K562 (cell line): Measurements from ENCODE around the gene TREM1. TPM values are rescaled to one million over a fixed set of nuclear protein-coding genes. Genes with fewer than 3 reads are reported as not detected.
A peak's percentile ranks its signal among the peaks of the same experiment; 100 is the strongest.

Experiments
- CHD1 ChIP-seq: fragments of 200-600 bp; sonication (generic); IDR thresholded peaks from one replicate; pipeline ENCODE4 v1.6.1; 2012; ENCODE audit warnings: mild to moderate bottlenecking, moderate library complexity, low read length, inconsistent platforms
- CHD4 ChIP-seq: fragments of 200-600 bp; sonication (generic); IDR thresholded peaks from 3 replicates; pipeline ENCODE4 v1.6.1; 2012; ENCODE audit warnings: low read depth, mild to moderate bottlenecking, mixed read lengths, low read length, inconsistent platforms; ENCODE audit not compliant: insufficient read depth, insufficient replicate concordance, poor library complexity, severe bottlenecking
- COPS2 ChIP-seq: fragments of 450-650 bp; conservative IDR thresholded peaks from 2 replicates; pipeline ENCODE4 v1.6.1; 2016; ENCODE audit warnings: mild to moderate bottlenecking, moderate library complexity
- ERF ChIP-seq: fragments of 450-650 bp; formaldehyde crosslinking; IDR thresholded peaks from 2 replicates; pipeline ENCODE4 v1.4.0; 2020; ENCODE audit warnings: mild to moderate bottlenecking, mixed read lengths
- NCOA1 ChIP-seq: fragments of 450-650 bp; IDR thresholded peaks from 2 replicates; pipeline ENCODE4 v1.6.1; 2016; ENCODE audit warnings: low read depth
- NCOR1 ChIP-seq: fragments of 450-650 bp; IDR thresholded peaks from 2 replicates; pipeline ENCODE4 v1.6.1; 2016; ENCODE audit warnings: mild to moderate bottlenecking, moderate library complexity
- NFIX ChIP-seq: fragments of 250-450 bp; sonication (Bioruptor Pico); IDR thresholded peaks from 2 replicates; pipeline ENCODE4 v1.4.0; 2020; ENCODE audit warnings: low read depth, mild to moderate bottlenecking, moderate library complexity
- NFYB ChIP-seq: IDR thresholded peaks from 2 replicates; pipeline ENCODE4 v1.6.1; 2011; ENCODE audit warnings: mild to moderate bottlenecking, moderate library complexity; ENCODE audit not compliant: insufficient read length; ENCODE audit errors: extremely low read depth
- POLR2B ChIP-seq: fragments of 450-650 bp; IDR thresholded peaks from 2 replicates; pipeline ENCODE4 v1.6.1; 2018; ENCODE audit warnings: low read depth; ENCODE audit not compliant: partially characterized antibody
- POLR2G ChIP-seq: fragments of 200-400 bp; formaldehyde crosslinking; IDR thresholded peaks from 2 replicates; pipeline ENCODE4 v1.6.1; 2017; ENCODE audit warnings: low read depth, mild to moderate bottlenecking, antibody characterized with exemption, low read length, moderate library complexity
- U2AF2 ChIP-seq: fragments of 200-400 bp; formaldehyde crosslinking; optimal IDR thresholded peaks from 2 replicates; pipeline ENCODE3; 2017; ENCODE audit warnings: low read depth, mild to moderate bottlenecking, low read length
- ZNF140 ChIP-seq: fragments of 250-450 bp; sonication (Bioruptor Pico); IDR thresholded peaks from 2 replicates; pipeline ENCODE4 v1.8.0; 2021; ENCODE audit warnings: moderate library complexity, mild to moderate bottlenecking, inconsistent platforms
- ZNF668 ChIP-seq: fragments of 250-450 bp; sonication (Bioruptor Pico); IDR thresholded peaks from 2 replicates; pipeline ENCODE4 v1.8.0; 2022; ENCODE audit warnings: mild to moderate bottlenecking, inconsistent platforms
- polyA plus RNA-seq, 8 experiments: library from polyadenylated mRNA; depleted of rRNA in 4 of 8; stranded (reverse) in 5 of 8; unstranded in 3 of 8; fragments of >200 nt; fragmentation: Nextera tagmentation in 2 of 8; fragmentation: Illumina TruSeq in 1 of 8; extraction: Ambion mirVana in 2 of 8; extraction: Trizol in 1 of 8; gene quantifications; 2 replicates each; pipeline versions ENCODE4 v1.2.1 to v1.2.3, GENCODE V29; 2011 to 2014; ENCODE audit warnings: inconsistent platforms in 1 of 8, missing spikeins in 1 of 8
- total RNA-seq, 7 experiments: library from RNA; depleted of rRNA in 6 of 7; stranded (reverse); fragments of >200 nt in 6 of 7; fragmentation: Illumina TruSeq in 2 of 7; extraction: Trizol in 2 of 7; gene quantifications; 2 replicates each; pipeline versions ENCODE4 v1.2.1 to v1.2.3, GENCODE V29; 2011 to 2021; ENCODE audit warnings: low replicate concordance in 1 of 7
- TF ChIP-seq, protein P1 (sequence below): sonication (generic); formaldehyde crosslinking; IDR thresholded peaks from 2 replicates; pipeline ENCODE4 v1.8.1; 2023; ENCODE audit warnings: missing genetic modification reagents, mild to moderate bottlenecking, borderline replicate concordance
- TF ChIP-seq, protein P2 (sequence below): sonication (generic); formaldehyde crosslinking; IDR thresholded peaks from 2 replicates; pipeline ENCODE4 v1.8.0; 2023; ENCODE audit warnings: missing genetic modification reagents, mild to moderate bottlenecking, borderline replicate concordance
- TF ChIP-seq, protein P3 (sequence below): sonication (generic); formaldehyde crosslinking; IDR thresholded peaks from 2 replicates; pipeline ENCODE4 v1.5.0; 2020; ENCODE audit warnings: missing genetic modification reagents

TREM1 gene
- total and polyA plus RNA-seq, 9 of the 15 experiments (the other 6 are each of a cell fraction or from before 2014, with no cell fraction given): not detected

- TF ChIP-seq, protein P1, sequence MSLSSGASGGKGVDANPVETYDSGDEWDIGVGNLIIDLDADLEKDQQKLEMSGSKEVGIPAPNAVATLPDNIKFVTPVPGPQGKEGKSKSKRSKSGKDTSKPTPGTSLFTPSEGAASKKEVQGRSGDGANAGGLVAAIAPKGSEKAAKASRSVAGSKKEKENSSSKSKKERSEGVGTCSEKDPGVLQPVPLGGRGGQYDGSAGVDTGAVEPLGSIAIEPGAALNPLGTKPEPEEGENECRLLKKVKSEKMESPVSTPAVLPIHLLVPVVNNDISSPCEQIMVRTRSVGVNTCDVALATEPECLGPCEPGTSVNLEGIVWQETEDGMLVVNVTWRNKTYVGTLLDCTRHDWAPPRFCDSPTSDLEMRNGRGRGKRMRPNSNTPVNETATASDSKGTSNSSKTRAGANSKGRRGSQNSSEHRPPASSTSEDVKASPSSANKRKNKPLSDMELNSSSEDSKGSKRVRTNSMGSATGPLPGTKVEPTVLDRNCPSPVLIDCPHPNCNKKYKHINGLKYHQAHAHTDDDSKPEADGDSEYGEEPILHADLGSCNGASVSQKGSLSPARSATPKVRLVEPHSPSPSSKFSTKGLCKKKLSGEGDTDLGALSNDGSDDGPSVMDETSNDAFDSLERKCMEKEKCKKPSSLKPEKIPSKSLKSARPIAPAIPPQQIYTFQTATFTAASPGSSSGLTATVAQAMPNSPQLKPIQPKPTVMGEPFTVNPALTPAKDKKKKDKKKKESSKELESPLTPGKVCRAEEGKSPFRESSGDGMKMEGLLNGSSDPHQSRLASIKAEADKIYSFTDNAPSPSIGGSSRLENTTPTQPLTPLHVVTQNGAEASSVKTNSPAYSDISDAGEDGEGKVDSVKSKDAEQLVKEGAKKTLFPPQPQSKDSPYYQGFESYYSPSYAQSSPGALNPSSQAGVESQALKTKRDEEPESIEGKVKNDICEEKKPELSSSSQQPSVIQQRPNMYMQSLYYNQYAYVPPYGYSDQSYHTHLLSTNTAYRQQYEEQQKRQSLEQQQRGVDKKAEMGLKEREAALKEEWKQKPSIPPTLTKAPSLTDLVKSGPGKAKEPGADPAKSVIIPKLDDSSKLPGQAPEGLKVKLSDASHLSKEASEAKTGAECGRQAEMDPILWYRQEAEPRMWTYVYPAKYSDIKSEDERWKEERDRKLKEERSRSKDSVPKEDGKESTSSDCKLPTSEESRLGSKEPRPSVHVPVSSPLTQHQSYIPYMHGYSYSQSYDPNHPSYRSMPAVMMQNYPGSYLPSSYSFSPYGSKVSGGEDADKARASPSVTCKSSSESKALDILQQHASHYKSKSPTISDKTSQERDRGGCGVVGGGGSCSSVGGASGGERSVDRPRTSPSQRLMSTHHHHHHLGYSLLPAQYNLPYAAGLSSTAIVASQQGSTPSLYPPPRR: no peak
- TF ChIP-seq, protein P2, sequence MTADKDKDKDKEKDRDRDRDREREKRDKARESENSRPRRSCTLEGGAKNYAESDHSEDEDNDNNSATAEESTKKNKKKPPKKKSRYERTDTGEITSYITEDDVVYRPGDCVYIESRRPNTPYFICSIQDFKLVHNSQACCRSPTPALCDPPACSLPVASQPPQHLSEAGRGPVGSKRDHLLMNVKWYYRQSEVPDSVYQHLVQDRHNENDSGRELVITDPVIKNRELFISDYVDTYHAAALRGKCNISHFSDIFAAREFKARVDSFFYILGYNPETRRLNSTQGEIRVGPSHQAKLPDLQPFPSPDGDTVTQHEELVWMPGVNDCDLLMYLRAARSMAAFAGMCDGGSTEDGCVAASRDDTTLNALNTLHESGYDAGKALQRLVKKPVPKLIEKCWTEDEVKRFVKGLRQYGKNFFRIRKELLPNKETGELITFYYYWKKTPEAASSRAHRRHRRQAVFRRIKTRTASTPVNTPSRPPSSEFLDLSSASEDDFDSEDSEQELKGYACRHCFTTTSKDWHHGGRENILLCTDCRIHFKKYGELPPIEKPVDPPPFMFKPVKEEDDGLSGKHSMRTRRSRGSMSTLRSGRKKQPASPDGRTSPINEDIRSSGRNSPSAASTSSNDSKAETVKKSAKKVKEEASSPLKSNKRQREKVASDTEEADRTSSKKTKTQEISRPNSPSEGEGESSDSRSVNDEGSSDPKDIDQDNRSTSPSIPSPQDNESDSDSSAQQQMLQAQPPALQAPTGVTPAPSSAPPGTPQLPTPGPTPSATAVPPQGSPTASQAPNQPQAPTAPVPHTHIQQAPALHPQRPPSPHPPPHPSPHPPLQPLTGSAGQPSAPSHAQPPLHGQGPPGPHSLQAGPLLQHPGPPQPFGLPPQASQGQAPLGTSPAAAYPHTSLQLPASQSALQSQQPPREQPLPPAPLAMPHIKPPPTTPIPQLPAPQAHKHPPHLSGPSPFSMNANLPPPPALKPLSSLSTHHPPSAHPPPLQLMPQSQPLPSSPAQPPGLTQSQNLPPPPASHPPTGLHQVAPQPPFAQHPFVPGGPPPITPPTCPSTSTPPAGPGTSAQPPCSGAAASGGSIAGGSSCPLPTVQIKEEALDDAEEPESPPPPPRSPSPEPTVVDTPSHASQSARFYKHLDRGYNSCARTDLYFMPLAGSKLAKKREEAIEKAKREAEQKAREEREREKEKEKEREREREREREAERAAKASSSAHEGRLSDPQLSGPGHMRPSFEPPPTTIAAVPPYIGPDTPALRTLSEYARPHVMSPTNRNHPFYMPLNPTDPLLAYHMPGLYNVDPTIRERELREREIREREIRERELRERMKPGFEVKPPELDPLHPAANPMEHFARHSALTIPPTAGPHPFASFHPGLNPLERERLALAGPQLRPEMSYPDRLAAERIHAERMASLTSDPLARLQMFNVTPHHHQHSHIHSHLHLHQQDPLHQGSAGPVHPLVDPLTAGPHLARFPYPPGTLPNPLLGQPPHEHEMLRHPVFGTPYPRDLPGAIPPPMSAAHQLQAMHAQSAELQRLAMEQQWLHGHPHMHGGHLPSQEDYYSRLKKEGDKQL (CRISPR knock-in tag): no peak
- no peak for TF ChIP-seq ZNF140 (CRISPR knock-in tag)
- no peak for TF ChIP-seq POLR2G
- TF ChIP-seq, protein P3, sequence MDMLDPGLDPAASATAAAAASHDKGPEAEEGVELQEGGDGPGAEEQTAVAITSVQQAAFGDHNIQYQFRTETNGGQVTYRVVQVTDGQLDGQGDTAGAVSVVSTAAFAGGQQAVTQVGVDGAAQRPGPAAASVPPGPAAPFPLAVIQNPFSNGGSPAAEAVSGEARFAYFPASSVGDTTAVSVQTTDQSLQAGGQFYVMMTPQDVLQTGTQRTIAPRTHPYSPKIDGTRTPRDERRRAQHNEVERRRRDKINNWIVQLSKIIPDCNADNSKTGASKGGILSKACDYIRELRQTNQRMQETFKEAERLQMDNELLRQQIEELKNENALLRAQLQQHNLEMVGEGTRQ (CRISPR knock-in tag): no peak
- TF ChIP-seq ERF: no peak
- peak; percentile 73 for TF ChIP-seq NCOR1
- TF ChIP-seq NCOA1: 0 out of 2 replicates have a peak, but pooled peaks have one; percentile 20
- TF ChIP-seq NFYB: no peak
- TF ChIP-seq CHD4: no peak
- no peak for TF ChIP-seq POLR2B
- TF ChIP-seq U2AF2: no peak
- no peak for TF ChIP-seq COPS2
- no peak for TF ChIP-seq CHD1
- peak; percentile 91 for TF ChIP-seq NFIX
- TF ChIP-seq ZNF668 (CRISPR knock-in tag): no peak
These were observed 7.6 kb downstream of the TREM1 start (continued) for GRCh38 chr6:41278699-41279405.
